ENCODE data around the gene PILRB.

- TF ChIP-seq, protein P1, sequence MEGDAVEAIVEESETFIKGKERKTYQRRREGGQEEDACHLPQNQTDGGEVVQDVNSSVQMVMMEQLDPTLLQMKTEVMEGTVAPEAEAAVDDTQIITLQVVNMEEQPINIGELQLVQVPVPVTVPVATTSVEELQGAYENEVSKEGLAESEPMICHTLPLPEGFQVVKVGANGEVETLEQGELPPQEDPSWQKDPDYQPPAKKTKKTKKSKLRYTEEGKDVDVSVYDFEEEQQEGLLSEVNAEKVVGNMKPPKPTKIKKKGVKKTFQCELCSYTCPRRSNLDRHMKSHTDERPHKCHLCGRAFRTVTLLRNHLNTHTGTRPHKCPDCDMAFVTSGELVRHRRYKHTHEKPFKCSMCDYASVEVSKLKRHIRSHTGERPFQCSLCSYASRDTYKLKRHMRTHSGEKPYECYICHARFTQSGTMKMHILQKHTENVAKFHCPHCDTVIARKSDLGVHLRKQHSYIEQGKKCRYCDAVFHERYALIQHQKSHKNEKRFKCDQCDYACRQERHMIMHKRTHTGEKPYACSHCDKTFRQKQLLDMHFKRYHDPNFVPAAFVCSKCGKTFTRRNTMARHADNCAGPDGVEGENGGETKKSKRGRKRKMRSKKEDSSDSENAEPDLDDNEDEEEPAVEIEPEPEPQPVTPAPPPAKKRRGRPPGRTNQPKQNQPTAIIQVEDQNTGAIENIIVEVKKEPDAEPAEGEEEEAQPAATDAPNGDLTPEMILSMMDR (IDR thresholded peaks at IDR 0.05) = no peak
- TF ChIP-seq POLR2AphosphoS5 (IDR thresholded peaks at IDR 0.05) = no peak
Measured at GRCh38 chr7:100411101-100411500, 53.2 kb downstream of the PILRB start.

All from transverse colon (tissue), 4 donors.